ENCODE results near the gene ZBTB40. TPM values are rescaled to one million over a fixed set of nuclear protein-coding genes. Genes with fewer than 3 reads are reported as not detected.

ZBTB40 gene
- polyA plus RNA-seq, 3 donors: 1.1 to 17.8 (median 1.3) TPM

DNA sequence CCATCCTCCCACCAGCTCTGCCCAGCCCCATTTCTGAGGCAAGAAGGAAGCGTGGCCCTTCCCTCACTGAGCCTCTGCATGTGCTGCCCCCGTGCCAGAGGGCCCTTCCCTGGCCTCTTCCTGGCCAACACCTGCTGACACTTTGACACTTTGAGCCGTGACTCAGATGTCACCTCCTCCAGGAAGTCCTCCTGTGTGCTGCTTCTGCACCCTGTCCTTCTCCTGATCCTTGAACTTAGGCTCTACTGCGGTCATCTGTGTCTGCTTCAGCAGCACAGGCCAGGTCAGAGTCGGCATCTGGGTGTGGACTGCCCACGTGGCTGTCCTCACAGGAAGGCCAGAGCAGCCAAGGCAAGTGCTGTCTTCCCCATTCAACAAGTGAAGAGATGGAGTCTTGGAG is 92.0 kb downstream of the ZBTB40 start:
- Histone ChIP-seq H3K79me2 (ENCODE audit: insufficient read depth, low read length) (no peaks in the 10 kb centered on the region), H3K27me3 (ENCODE audit: control insufficient read depth in 2 of 2, insufficient read depth in 2 of 2, low read length in 2 of 2) (peaks cover 0 to 5% of the 10 kb centered on the region in 2 donors), H3K9me3 (replicated peaks in 1 of 2; ENCODE audit: control insufficient read depth in 1 of 2, insufficient read depth in 1 of 2, low read length in 2 of 2) (no peaks in the 10 kb centered on the region), H3K4me1 (ENCODE audit: control insufficient read depth in 1 of 2, insufficient read depth in 2 of 2, low read length in 2 of 2) (peaks cover 0 to 5% of the 10 kb centered on the region in 2 donors), H2AFZ (ENCODE audit: insufficient read depth, low read depth, low read length, poor library complexity, severe bottlenecking) (no peak overlapping the region), H3K9ac (ENCODE audit: insufficient read depth, low read length, poor library complexity, severe bottlenecking) (no peak overlapping the region), H3K36me3 (replicated peaks in 1 of 2; ENCODE audit: control insufficient read depth in 1 of 2, insufficient read depth in 2 of 2, low read length in 2 of 2) (no peaks in the 10 kb centered on the region), H3K27ac (ENCODE audit: low read depth in 1 of 2, low read length in 2 of 2) (no peak overlapping the region), H4K20me1 (ENCODE audit: insufficient read depth, low read length) (no peaks in the 10 kb centered on the region), H3K4me2 (replicated peaks; ENCODE audit: extremely low read depth, low read length, poor library complexity, severe bottlenecking) (no peak overlapping the region), H3K4me3 (replicated peaks in 1 of 3; ENCODE audit: low read depth in 2 of 3, low read length in 3 of 3) (no peak overlapping the region)
- TF ChIP-seq, protein P1, sequence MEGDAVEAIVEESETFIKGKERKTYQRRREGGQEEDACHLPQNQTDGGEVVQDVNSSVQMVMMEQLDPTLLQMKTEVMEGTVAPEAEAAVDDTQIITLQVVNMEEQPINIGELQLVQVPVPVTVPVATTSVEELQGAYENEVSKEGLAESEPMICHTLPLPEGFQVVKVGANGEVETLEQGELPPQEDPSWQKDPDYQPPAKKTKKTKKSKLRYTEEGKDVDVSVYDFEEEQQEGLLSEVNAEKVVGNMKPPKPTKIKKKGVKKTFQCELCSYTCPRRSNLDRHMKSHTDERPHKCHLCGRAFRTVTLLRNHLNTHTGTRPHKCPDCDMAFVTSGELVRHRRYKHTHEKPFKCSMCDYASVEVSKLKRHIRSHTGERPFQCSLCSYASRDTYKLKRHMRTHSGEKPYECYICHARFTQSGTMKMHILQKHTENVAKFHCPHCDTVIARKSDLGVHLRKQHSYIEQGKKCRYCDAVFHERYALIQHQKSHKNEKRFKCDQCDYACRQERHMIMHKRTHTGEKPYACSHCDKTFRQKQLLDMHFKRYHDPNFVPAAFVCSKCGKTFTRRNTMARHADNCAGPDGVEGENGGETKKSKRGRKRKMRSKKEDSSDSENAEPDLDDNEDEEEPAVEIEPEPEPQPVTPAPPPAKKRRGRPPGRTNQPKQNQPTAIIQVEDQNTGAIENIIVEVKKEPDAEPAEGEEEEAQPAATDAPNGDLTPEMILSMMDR (IDR thresholded peaks at IDR 0.05): no peak
- WGBS (ENCODE audit: insufficient coverage): 77% methylated on average over 6 of the region's 6 CpGs
- no peak overlapping the region for H3K4me3 Mint-ChIP-seq
- peaks cover 14% of the 10 kb centered on the region for H3K4me1 Mint-ChIP-seq
- no peak for DNase-seq
- intact Hi-C loops (cut with micrococcal nuclease): no loop called here
- H3K36me3 Mint-ChIP-seq: no peaks in the 10 kb centered on the region
- peaks cover 18 to 29% (median 26%) of the 10 kb centered on the region in 3 donors for H3K27me3 Mint-ChIP-seq (ENCODE audit: low read depth in 3 of 3)
- H3K27ac Mint-ChIP-seq: no peak overlapping the region
- no peaks in the 10 kb centered on the region for H3K9me3 Mint-ChIP-seq

DNA sequence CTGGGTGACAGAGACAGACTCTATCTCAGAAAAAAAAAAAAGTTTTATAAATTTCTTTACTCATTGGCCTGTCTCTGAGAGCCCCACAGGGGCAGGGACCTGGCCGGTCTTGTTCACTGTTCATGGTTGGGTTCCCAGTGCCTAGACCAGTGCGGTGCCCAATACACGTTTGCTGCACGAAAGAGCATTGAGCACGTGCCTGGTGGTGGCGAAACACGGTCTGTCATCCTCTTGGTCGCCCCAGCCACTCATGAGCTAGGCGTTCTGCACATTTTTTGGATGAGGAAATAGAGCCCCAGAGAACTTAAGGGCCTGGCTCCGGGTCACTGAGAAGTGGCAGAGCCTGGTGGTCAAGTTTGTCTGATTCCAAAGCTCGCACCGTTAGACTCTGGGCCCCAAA is 93.0 kb downstream of the ZBTB40 start:
- Histone ChIP-seq H3K27me3 (ENCODE audit: control insufficient read depth in 2 of 2, insufficient read depth in 2 of 2, low read length in 2 of 2) (peaks cover 0 to 5% of the 10 kb centered on the region in 2 donors), H3K4me1 (ENCODE audit: control insufficient read depth in 1 of 2, insufficient read depth in 2 of 2, low read length in 2 of 2) (peaks cover 0 to 5% of the 10 kb centered on the region in 2 donors), H3K4me3 (replicated peaks in 1 of 3; ENCODE audit: low read depth in 2 of 3, low read length in 3 of 3) (no peak overlapping the region), H3K36me3 (replicated peaks in 1 of 2; ENCODE audit: control insufficient read depth in 1 of 2, insufficient read depth in 2 of 2, low read length in 2 of 2) (no peaks in the 10 kb centered on the region), H2AFZ (ENCODE audit: insufficient read depth, low read depth, low read length, poor library complexity, severe bottlenecking) (no peak overlapping the region), H3K79me2 (ENCODE audit: insufficient read depth, low read length) (no peaks in the 10 kb centered on the region), H3K27ac (ENCODE audit: low read depth in 1 of 2, low read length in 2 of 2) (no peak overlapping the region), H3K9me3 (replicated peaks in 1 of 2; ENCODE audit: control insufficient read depth in 1 of 2, insufficient read depth in 1 of 2, low read length in 2 of 2) (no peaks in the 10 kb centered on the region), H3K4me2 (replicated peaks; ENCODE audit: extremely low read depth, low read length, poor library complexity, severe bottlenecking) (no peak overlapping the region), H4K20me1 (ENCODE audit: insufficient read depth, low read length) (no peaks in the 10 kb centered on the region), H3K9ac (ENCODE audit: insufficient read depth, low read length, poor library complexity, severe bottlenecking) (no peak overlapping the region)
- 96% methylated on average over 12 of the region's 12 CpGs for WGBS (ENCODE audit: insufficient coverage)
- peaks cover 11% of the 10 kb centered on the region for H3K4me1 Mint-ChIP-seq
- intact Hi-C loops (cut with micrococcal nuclease): no loop called here
- no peak overlapping the region for H3K4me3 Mint-ChIP-seq
- peaks cover 18 to 32% (median 32%) of the 10 kb centered on the region in 3 donors for H3K27me3 Mint-ChIP-seq (ENCODE audit: low read depth in 3 of 3)
- no peak for DNase-seq
- H3K36me3 Mint-ChIP-seq: no peaks in the 10 kb centered on the region
- H3K9me3 Mint-ChIP-seq: no peaks in the 10 kb centered on the region
- TF ChIP-seq, protein P1 (IDR thresholded peaks at IDR 0.05): no peak
- no peak overlapping the region for H3K27ac Mint-ChIP-seq
